B cell (primary cell): ENCODE measurements around the gene CCL17. TPM values are rescaled to one million over a fixed set of nuclear protein-coding genes. Genes with fewer than 3 reads are reported as not detected.

Source experiments
- ATAC-seq: fragments of 200-7000 bp; cut with Tn5 transposase; one replicate; pipeline ENCODE4 v1.10.0; 2021; ENCODE audit warnings: low read depth, mild to moderate bottlenecking, moderate number of reproducible peaks, moderate library complexity
- CTCF ChIA-PET: fragments of 350-600 bp; sonication (Branson Sonifier 250); formaldehyde crosslinking; loops from one replicate; lab custom pipeline; 2021; ENCODE audit warnings: antibody characterized with exemption, inconsistent platforms; lab: Charles Lee
- POLR2A ChIA-PET: fragments of 350-600 bp; sonication (Branson Sonifier 250); formaldehyde crosslinking; loops from one replicate; lab custom pipeline; 2021; ENCODE audit warnings: antibody characterized with exemption; lab: Charles Lee
- DNase-seq: peaks from one replicate; pipeline ENCODE4 v3.0.0; 2013
- H2AFZ ChIP-seq: 2 replicates; pipeline ENCODE4 v1.6.1; 2012; ENCODE audit warnings: mild to moderate bottlenecking, low read depth, low read length; ENCODE audit not compliant: insufficient read depth, poor library complexity, severe bottlenecking
- H3K27ac ChIP-seq, 2 donors: 1 replicate in 1 of 2; 2 replicates in 1 of 2; pipeline ENCODE4 v1.5.1; 2012 to 2013; ENCODE audit warnings: low read length in 2 of 2, mild to moderate bottlenecking in 2 of 2, moderate library complexity in 1 of 2
- H3K27me3 ChIP-seq, 4 experiments: fragments of 200-600 bp in 1 of 4; sonication (generic) in 1 of 4; replicated peaks in 1 of 4; 1 replicate in 2 of 4; 2 replicates in 2 of 4; pipeline versions ENCODE4 v1.6.1 to v1.7.0; 2013 to 2016; ENCODE audit warnings: low read length in 3 of 4, mild to moderate bottlenecking in 2 of 4, mixed read lengths in 1 of 4, moderate library complexity in 1 of 4; ENCODE audit not compliant: insufficient read depth in 4 of 4, control insufficient read depth in 3 of 4; ENCODE audit errors: control extremely low read depth in 1 of 4
- H3K36me3 ChIP-seq, 2 experiments: replicated peaks in 1 of 2; 1 replicate in 1 of 2; 2 replicates in 1 of 2; pipeline versions ENCODE4 v1.6.1 to v1.7.1; 2013; ENCODE audit warnings: low read length in 1 of 2; ENCODE audit not compliant: insufficient read depth in 2 of 2, control insufficient read depth in 1 of 2; ENCODE audit errors: control extremely low read depth in 1 of 2, extremely low read depth in 1 of 2
- H3K4me1 ChIP-seq, 2 donors: fragments of 200-600 bp in 1 of 2; sonication (generic) in 1 of 2; 1 replicate in 1 of 2; 2 replicates in 1 of 2; pipeline versions ENCODE4 v1.5.1 to v1.6.1; 2013 to 2017; ENCODE audit warnings: low read length in 2 of 2; ENCODE audit not compliant: control insufficient read depth in 2 of 2, insufficient read depth in 2 of 2
- H3K4me2 ChIP-seq: replicated peaks from 2 replicates; pipeline ENCODE3; 2012; ENCODE audit warnings: mild to moderate bottlenecking, low read depth, low read length; ENCODE audit not compliant: poor library complexity, severe bottlenecking
- H3K4me3 ChIP-seq, 5 experiments: fragments of 200-600 bp in 1 of 5; sonication (generic) in 1 of 5; 1 replicate in 3 of 5; 2 replicates in 2 of 5; pipeline versions ENCODE4 v1.5.1 to v1.7.0; 2011 to 2016; ENCODE audit warnings: low read length in 4 of 5, mild to moderate bottlenecking in 4 of 5, low read depth in 2 of 5, control low read depth in 1 of 5, moderate library complexity in 1 of 5; ENCODE audit not compliant: insufficient read depth in 1 of 5; ENCODE audit errors: control extremely low read depth in 1 of 5, extremely low read depth in 1 of 5
- H3K79me2 ChIP-seq: fragments of 200-600 bp; sonication (generic); one replicate; pipeline ENCODE4 v1.6.0; 2016; ENCODE audit warnings: low read length; ENCODE audit not compliant: control insufficient read depth, insufficient read depth
- H3K9ac ChIP-seq: fragments of 200-600 bp; sonication (generic); 2 replicates; pipeline ENCODE4 v1.6.1; 2017; ENCODE audit warnings: mild to moderate bottlenecking, low read length, moderate library complexity
- H3K9me3 ChIP-seq, 3 donors: one replicate each; pipeline versions ENCODE4 v1.6.1 to v1.7.1; 2013; ENCODE audit warnings: low read length in 2 of 3; ENCODE audit not compliant: control insufficient read depth in 2 of 3, insufficient read depth in 1 of 3; ENCODE audit errors: control extremely low read depth in 1 of 3
- H4K20me1 ChIP-seq: 2 replicates; pipeline ENCODE4 v1.6.0; 2012; ENCODE audit warnings: mild to moderate bottlenecking, low read length; ENCODE audit not compliant: insufficient read depth, control insufficient read depth, poor library complexity, severe bottlenecking
- H3K27ac Mint-ChIP-seq: one replicate; pipeline ENCODE4 v1.8.0; 2021; ENCODE audit warnings: mixed read lengths
- H3K27me3 Mint-ChIP-seq: one replicate; pipeline ENCODE4 v1.8.0; 2021; ENCODE audit warnings: mixed read lengths
- H3K4me1 Mint-ChIP-seq: one replicate; pipeline ENCODE4 v1.8.0; 2021; ENCODE audit warnings: mixed read lengths
- H3K4me3 Mint-ChIP-seq: one replicate; pipeline ENCODE4 v1.8.0; 2021; ENCODE audit warnings: mixed read lengths
- H3K9me3 Mint-ChIP-seq: one replicate; pipeline ENCODE4 v1.8.0; 2022; ENCODE audit warnings: mixed read lengths; ENCODE audit not compliant: insufficient read depth
- EZH2 ChIP-seq: IDR thresholded peaks from 2 replicates; pipeline ENCODE4 v1.6.1; 2012; ENCODE audit warnings: borderline replicate concordance, low read depth, mild to moderate bottlenecking, moderate library complexity, low read length; ENCODE audit not compliant: insufficient read depth, poor library complexity, severe bottlenecking
- WGBS: methylation state at CpG from one replicate; pipeline ENCODE4 v1.1.5; 2013; ENCODE audit warnings: missing lambda C conversion rate; ENCODE audit not compliant: insufficient coverage; 5-methylcytosine and 5-hydroxymethylcytosine counted together
- intact Hi-C: fragments of 100-400 bp; cut with micrococcal nuclease; formaldehyde crosslinking; loops from one replicate; pipeline ENCODE4 v1.10.0; 2022
- polyA plus RNA-seq: library from polyadenylated mRNA; depleted of rRNA; stranded (reverse); fragments of >200 nt; gene quantifications from 2 replicates; pipeline ENCODE4 v1.2.3, GENCODE V29; 2012
- total RNA-seq, 2 donors: library from RNA; stranded (reverse); fragments of 120-200 nt in 1 of 2; gene quantifications; 1 replicate in 1 of 2; 2 replicates in 1 of 2; pipeline versions ENCODE4 v1.2.3 to v1.2.4, GENCODE V29; 2013 to 2022
- TF ChIP-seq, protein P1 (sequence below): fragments of 200-600 bp; IDR thresholded peaks from one replicate; pipeline ENCODE4 v1.8.0; 2022; ENCODE audit warnings: antibody characterized with exemption, mild to moderate bottlenecking

CCL17 gene
- total and polyA plus RNA-seq, 2 donors (not counting 1 experiment from before 2014, with no cell fraction given), result not detected

DNA sequence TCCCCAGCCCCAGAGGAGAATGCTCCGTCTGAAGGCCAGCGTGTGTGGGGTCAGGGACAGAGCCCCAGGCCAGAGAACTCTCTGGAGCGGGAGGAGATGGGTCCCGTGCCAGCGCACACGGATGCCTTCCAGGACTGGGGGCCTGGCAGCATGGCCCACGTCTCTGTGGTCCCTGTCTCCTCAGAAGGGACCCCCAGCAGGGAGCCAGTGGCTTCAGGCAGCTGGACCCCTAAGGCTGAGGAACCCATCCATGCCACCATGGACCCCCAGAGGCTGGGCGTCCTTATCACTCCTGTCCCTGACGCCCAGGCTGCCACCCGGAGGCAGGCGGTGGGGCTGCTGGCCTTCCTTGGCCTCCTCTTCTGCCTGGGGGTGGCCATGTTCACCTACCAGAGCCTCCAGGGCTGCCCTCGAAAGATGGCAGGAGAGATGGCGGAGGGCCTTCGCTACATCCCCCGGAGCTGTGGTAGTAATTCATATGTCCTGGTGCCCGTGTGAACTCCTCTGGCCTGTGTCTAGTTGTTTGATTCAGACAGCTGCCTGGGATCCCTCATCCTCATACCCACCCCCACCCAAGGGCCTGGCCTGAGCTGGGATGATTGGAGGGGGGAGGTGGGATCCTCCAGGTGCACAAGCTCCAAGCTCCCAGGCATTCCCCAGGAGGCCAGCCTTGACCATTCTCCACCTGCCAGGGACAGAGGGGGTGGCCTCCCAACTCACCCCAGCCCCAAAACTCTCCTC is 21.9 kb upstream of the CCL17 start:
- TF ChIP-seq, protein P1, sequence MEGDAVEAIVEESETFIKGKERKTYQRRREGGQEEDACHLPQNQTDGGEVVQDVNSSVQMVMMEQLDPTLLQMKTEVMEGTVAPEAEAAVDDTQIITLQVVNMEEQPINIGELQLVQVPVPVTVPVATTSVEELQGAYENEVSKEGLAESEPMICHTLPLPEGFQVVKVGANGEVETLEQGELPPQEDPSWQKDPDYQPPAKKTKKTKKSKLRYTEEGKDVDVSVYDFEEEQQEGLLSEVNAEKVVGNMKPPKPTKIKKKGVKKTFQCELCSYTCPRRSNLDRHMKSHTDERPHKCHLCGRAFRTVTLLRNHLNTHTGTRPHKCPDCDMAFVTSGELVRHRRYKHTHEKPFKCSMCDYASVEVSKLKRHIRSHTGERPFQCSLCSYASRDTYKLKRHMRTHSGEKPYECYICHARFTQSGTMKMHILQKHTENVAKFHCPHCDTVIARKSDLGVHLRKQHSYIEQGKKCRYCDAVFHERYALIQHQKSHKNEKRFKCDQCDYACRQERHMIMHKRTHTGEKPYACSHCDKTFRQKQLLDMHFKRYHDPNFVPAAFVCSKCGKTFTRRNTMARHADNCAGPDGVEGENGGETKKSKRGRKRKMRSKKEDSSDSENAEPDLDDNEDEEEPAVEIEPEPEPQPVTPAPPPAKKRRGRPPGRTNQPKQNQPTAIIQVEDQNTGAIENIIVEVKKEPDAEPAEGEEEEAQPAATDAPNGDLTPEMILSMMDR, result no peak
- no peak for TF ChIP-seq EZH2
- H3K4me3 Mint-ChIP-seq, result no peak overlapping the region
- Histone ChIP-seq H3K4me2 (no peak overlapping the region), H3K27ac (no peak overlapping the region), H3K4me1 (peaks cover 38 to 54% of the 10 kb centered on the region in 2 donors), H3K27me3 (no peaks in the 10 kb centered on the region), H2AFZ (no peak overlapping the region), H3K4me3 (no peak overlapping the region), H3K9me3 (peaks cover 0 to 4% (median 0%) of the 10 kb centered on the region in 3 donors), H3K79me2 (no peaks in the 10 kb centered on the region), H3K9ac (no peak overlapping the region), H4K20me1 (no peaks in the 10 kb centered on the region), H3K36me3 (no peaks in the 10 kb centered on the region)
- H3K27me3 Mint-ChIP-seq, result no peaks in the 10 kb centered on the region
- no peaks in the 10 kb centered on the region for H3K9me3 Mint-ChIP-seq
- no peak for DNase-seq
- H3K27ac Mint-ChIP-seq, result peak overlapping the region; percentile 21
- POLR2A ChIA-PET, result no interaction called here
- CTCF ChIA-PET, result no interaction called here
- peaks cover 57% of the 10 kb centered on the region for H3K4me1 Mint-ChIP-seq
- intact Hi-C loops, result no loop called here
- ATAC-seq, result no peak
- 99% methylated on average over 13 of the region's 16 CpGs for whole genome bisulfite sequencing
